DMS79 (cell line): ENCODE results near the gene ACVR1B.

ENCODE experiments used
- DNase-seq: peaks from one replicate; lab custom pipeline; 2025; lab: John Stamatoyannopoulos, UW

ACVR1B gene

GRCh38 chr12:51944608-51945233 lies 6.8 kb upstream of the ACVR1B start:
- DNase-seq, result no peak

GRCh38 chr12:51947246-51947996 lies 4.1 kb upstream of the ACVR1B start:
- DNase-seq, result no peak

GRCh38 chr12:51948066-51948465 lies 3.4 kb upstream of the ACVR1B start:
- DNase-seq, result no peak

- DNase-seq, result no peak
Measured at GRCh38 chr12:51949342-51950030, 2.0 kb upstream of the ACVR1B start.

GRCh38 chr12:51950682-51951198 lies 759 bp upstream of the ACVR1B start:
- no peak for DNase-seq

GRCh38 chr12:51951843-51952722 lies 584 bp downstream of the ACVR1B start:
- DNase-seq, result no peak

- DNase-seq, result no peak
Measured at GRCh38 chr12:51953089-51953488, 1.6 kb downstream of the ACVR1B start.

GRCh38 chr12:51953864-51954263 lies 2.4 kb downstream of the ACVR1B start:
- DNase-seq, result no peak

- no peak for DNase-seq
Measured at GRCh38 chr12:51954561-51955361, 3.3 kb downstream of the ACVR1B start.

- no peak for DNase-seq
Measured at GRCh38 chr12:51955702-51956101, 4.2 kb downstream of the ACVR1B start.

- no peak for DNase-seq
Measured at GRCh38 chr12:51958542-51958941, 7.0 kb downstream of the ACVR1B start.

GRCh38 chr12:51959211-51959610 lies 7.7 kb downstream of the ACVR1B start:
- DNase-seq, result no peak

GRCh38 chr12:51959921-51960320 lies 8.4 kb downstream of the ACVR1B start:
- DNase-seq, result no peak

- DNase-seq, result no peak
Measured at GRCh38 chr12:51960488-51960887, 9.0 kb downstream of the ACVR1B start.

GRCh38 chr12:51960890-51961289 lies 9.4 kb downstream of the ACVR1B start:
- DNase-seq, result no peak

- no peak for DNase-seq
Measured at GRCh38 chr12:51961834-51962233, 10.3 kb downstream of the ACVR1B start.

- no peak for DNase-seq
Measured at GRCh38 chr12:51962737-51963136, 11.2 kb downstream of the ACVR1B start.

- no peak for DNase-seq
Measured at GRCh38 chr12:51963477-51963876, 12.0 kb downstream of the ACVR1B start.

- no peak for DNase-seq
Measured at GRCh38 chr12:51969643-51970042, 18.1 kb downstream of the ACVR1B start.

- no peak for DNase-seq
Measured at GRCh38 chr12:51970904-51971646, 19.6 kb downstream of the ACVR1B start.
